Measurements from ENCODE around the gene RAB4A.

GRCh38 chr1:229262239-229262638, 8.7 kb upstream of the RAB4A start:
- TF ChIP-seq CTCF (IDR thresholded peaks at IDR 0.05): no peak
- no peak for TF ChIP-seq POLR2A (IDR thresholded peaks at IDR 0.05)

Measured in thyroid gland (tissue), 4 donors.